Activated gamma-delta T cell treated with anti-CD3 and anti-CD28 coated beads, Interleukin-2, amount 50 U/mL, for 16 hours (primary cell): ENCODE data around the gene AFDN.

ENCODE experiments used
- DNase-seq: peaks from one replicate; pipeline ENCODE4 v3.0.0-alpha.2; 2020; ENCODE audit warnings: low read depth

Gene AFDN

GRCh38 chr6:168004945-168005344 is 178.2 kb downstream of the AFDN start:
- no peak for DNase-seq

- DNase-seq = no peak
Measured at GRCh38 chr6:168005796-168006195, 179.1 kb downstream of the AFDN start.

- no peak for DNase-seq
Measured at GRCh38 chr6:168007592-168008338, 181.1 kb downstream of the AFDN start.

- DNase-seq = no peak
Measured at GRCh38 chr6:168009331-168009730, 182.6 kb downstream of the AFDN start.

- no peak for DNase-seq
Measured at GRCh38 chr6:168011291-168011690, 184.6 kb downstream of the AFDN start.

GRCh38 chr6:168012431-168013249 is 185.9 kb downstream of the AFDN start:
- DNase-seq = no peak

GRCh38 chr6:168013250-168013915 is 186.7 kb downstream of the AFDN start:
- DNase-seq = no peak

- no peak for DNase-seq
Measured at GRCh38 chr6:168014428-168014827, 187.7 kb downstream of the AFDN start.

- DNase-seq = no peak
Measured at GRCh38 chr6:168015009-168015408, 188.3 kb downstream of the AFDN start.

GRCh38 chr6:168015482-168016175 is 188.9 kb downstream of the AFDN start:
- DNase-seq = no peak

GRCh38 chr6:168016176-168016620 is 189.5 kb downstream of the AFDN start:
- DNase-seq = no peak

- no peak for DNase-seq
Measured at GRCh38 chr6:168016721-168017525, 190.2 kb downstream of the AFDN start.

- DNase-seq = no peak
Measured at GRCh38 chr6:168017629-168018028, 190.9 kb downstream of the AFDN start.

- no peak for DNase-seq
Measured at GRCh38 chr6:168018664-168019063, 192.0 kb downstream of the AFDN start.

GRCh38 chr6:168020242-168020641 is 193.5 kb downstream of the AFDN start:
- DNase-seq = no peak

- no peak for DNase-seq
Measured at GRCh38 chr6:168021581-168021980, 194.9 kb downstream of the AFDN start.
